ENCODE measurements around the gene NAB1.

DNA sequence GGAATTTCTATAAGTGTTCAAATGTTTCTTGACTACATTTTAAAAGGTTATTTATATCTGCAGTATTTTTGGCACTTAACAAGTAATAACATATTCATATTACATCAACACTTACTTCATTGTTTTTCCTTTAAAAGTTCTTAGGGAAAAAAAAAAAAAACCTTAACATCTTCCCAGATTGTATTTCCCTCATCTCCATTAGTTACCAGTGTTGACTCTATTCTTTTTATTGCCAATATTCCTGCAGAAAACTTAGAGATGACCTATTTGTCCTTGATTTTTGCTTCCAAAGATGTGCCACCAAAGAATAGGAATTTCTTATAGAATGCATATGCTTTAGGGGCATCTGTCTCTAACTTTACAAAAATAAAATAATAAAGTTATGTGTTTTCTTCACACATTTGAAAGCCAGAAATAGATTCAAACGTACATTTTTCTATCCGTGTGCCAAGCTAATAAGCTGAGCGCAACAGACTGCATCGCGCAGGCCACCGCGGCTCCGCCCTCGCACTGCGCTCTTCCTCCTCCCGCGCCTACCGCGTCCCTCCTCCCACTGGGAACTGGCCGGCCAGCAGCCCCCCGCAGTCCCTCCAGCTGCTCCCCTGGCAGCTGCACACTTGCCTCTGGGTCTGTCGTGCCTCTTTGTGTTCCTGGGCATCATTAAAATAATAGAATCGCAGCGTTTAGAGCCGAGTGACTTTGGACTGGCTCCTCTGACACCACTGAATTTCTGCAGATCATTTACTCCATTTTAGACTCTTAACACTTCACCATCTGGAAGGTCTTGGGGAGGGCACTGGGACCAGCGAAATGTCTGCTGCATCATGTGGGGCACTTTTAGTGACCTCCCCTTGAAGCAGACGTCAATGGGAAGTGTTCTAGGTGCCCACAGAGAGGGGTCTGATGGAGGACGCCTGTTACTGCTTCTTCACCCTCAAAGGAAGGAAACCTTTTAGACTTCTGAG lies 21.2 kb upstream of the NAB1 start:
- TF ChIP-seq EZH2 (IDR thresholded peaks at IDR 0.05): no peak
- no peak for TF ChIP-seq POLR2AphosphoS5 (IDR thresholded peaks at IDR 0.05; ENCODE audit: borderline replicate concordance, low read depth, low read length)
